Measurements from ENCODE around the gene SYT7. TPM values are rescaled to one million over a fixed set of nuclear protein-coding genes. Genes with fewer than 3 reads are reported as not detected.

Gene SYT7
- total RNA-seq, 1 experiment from 2014 or later: 2.5 TPM

DNA sequence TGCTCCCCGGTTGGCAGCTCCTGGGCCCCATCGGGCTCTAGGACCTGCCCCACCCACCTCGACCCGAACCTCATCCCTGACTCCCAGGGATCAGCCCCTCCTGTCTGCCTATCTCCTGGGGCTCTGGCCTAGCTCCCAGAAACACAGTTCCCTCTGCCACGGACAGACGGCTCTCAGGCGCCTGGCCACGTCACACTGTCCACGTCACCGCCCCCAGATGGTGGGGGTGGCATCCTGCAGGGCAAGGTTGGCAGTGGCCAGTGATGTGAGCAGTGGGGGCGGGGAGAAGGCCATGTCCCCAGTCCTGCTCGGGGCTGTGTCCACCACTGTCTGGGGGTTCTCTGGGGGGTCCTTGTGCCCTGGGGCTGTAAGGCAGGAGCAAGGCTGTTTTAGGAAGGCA, 29.2 kb downstream of the SYT7 start:
- peaks cover 11% of the 10 kb centered on the region for H3K4me1 ChIP-seq (ENCODE audit: control insufficient read depth, insufficient read depth, low read length)
- DNase-seq (ENCODE audit: low read depth, low spot score): no peak
- no peak overlapping the region for H3K27ac ChIP-seq (ENCODE audit: low read length)
- BruUV-seq (replicated peaks): no TSS peak
- H3K4me3 ChIP-seq (ENCODE audit: low read depth in 2 of 2, low read length in 2 of 2): no peak overlapping the region
- in situ Hi-C loops (cut with HindIII; ENCODE audit: low pct_unique_long_range_greater_than_20kb, low sequenced_read_pairs) (no loop called here), intact Hi-C loops (cut with micrococcal nuclease; ENCODE audit: unreplicated experiment) (no loop called here)
- H3K9me3 ChIP-seq (ENCODE audit: control insufficient read depth, insufficient read depth, low read depth, low read length): no peaks in the 10 kb centered on the region
- ChIA-PET CTCF (no interaction called here), POLR2A (no interaction called here)
- TF ChIP-seq POLR2AphosphoS5 (IDR thresholded peaks at IDR 0.05; ENCODE audit: low read depth, low read length): no peak
- no peak for TF ChIP-seq SIN3A (IDR thresholded peaks at IDR 0.05; ENCODE audit: borderline replicate concordance, insufficient read depth, low read depth, low read length)
- TF ChIP-seq, protein P1, sequence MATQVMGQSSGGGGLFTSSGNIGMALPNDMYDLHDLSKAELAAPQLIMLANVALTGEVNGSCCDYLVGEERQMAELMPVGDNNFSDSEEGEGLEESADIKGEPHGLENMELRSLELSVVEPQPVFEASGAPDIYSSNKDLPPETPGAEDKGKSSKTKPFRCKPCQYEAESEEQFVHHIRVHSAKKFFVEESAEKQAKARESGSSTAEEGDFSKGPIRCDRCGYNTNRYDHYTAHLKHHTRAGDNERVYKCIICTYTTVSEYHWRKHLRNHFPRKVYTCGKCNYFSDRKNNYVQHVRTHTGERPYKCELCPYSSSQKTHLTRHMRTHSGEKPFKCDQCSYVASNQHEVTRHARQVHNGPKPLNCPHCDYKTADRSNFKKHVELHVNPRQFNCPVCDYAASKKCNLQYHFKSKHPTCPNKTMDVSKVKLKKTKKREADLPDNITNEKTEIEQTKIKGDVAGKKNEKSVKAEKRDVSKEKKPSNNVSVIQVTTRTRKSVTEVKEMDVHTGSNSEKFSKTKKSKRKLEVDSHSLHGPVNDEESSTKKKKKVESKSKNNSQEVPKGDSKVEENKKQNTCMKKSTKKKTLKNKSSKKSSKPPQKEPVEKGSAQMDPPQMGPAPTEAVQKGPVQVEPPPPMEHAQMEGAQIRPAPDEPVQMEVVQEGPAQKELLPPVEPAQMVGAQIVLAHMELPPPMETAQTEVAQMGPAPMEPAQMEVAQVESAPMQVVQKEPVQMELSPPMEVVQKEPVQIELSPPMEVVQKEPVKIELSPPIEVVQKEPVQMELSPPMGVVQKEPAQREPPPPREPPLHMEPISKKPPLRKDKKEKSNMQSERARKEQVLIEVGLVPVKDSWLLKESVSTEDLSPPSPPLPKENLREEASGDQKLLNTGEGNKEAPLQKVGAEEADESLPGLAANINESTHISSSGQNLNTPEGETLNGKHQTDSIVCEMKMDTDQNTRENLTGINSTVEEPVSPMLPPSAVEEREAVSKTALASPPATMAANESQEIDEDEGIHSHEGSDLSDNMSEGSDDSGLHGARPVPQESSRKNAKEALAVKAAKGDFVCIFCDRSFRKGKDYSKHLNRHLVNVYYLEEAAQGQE (IDR thresholded peaks at IDR 0.05; ENCODE audit: insufficient read depth in 1 of 2, low read depth in 2 of 2, low read length in 1 of 2): no peak
- no peak for TF ChIP-seq TCF7L2 (IDR thresholded peaks at IDR 0.05; ENCODE audit: low read depth, low read length)
- TF ChIP-seq, protein P2, sequence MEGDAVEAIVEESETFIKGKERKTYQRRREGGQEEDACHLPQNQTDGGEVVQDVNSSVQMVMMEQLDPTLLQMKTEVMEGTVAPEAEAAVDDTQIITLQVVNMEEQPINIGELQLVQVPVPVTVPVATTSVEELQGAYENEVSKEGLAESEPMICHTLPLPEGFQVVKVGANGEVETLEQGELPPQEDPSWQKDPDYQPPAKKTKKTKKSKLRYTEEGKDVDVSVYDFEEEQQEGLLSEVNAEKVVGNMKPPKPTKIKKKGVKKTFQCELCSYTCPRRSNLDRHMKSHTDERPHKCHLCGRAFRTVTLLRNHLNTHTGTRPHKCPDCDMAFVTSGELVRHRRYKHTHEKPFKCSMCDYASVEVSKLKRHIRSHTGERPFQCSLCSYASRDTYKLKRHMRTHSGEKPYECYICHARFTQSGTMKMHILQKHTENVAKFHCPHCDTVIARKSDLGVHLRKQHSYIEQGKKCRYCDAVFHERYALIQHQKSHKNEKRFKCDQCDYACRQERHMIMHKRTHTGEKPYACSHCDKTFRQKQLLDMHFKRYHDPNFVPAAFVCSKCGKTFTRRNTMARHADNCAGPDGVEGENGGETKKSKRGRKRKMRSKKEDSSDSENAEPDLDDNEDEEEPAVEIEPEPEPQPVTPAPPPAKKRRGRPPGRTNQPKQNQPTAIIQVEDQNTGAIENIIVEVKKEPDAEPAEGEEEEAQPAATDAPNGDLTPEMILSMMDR (IDR thresholded peaks at IDR 0.05): no peak
- H3K36me3 ChIP-seq (ENCODE audit: control insufficient read depth, insufficient read depth, low read length): no peaks in the 10 kb centered on the region
- peaks cover 2% of the 10 kb centered on the region; the same call in 1 of the 2 replicates for H3K27me3 ChIP-seq (ENCODE audit: control insufficient read depth, insufficient read depth, low read length)
- ATAC-seq: peak; percentile 57

DNA sequence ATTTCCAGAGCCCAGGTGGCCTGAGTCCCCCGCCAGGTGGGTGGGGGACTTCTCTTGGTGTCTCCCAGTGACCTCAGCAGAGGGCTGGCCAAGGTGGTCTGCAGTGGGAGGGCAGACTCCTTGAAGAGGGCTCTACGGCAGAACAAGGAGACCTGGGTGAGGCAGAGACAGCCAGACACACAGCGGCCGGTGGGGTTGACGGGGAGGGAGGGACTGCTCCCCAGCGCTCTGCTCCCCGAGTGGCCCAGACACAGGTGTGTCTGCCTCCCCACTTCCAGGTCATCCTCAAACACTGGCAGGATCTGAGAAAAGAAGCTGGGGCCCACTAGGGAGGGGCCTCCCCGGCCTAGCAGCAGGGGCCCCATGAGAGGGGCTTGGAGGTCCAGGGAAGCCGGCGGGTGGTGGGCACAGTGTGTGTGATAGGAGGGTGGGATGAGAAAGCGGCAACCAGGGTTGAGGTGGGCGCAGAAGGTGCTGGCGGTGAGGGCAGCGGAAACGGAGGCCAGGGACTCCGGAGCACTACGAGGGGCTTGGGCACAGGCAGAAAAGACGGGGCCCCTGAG, 30.1 kb downstream of the SYT7 start:
- H3K27me3 ChIP-seq (ENCODE audit: control insufficient read depth, insufficient read depth, low read length): no peaks in the 10 kb centered on the region; the same call in 1 of the 2 replicates
- in situ Hi-C loops (cut with HindIII; ENCODE audit: low pct_unique_long_range_greater_than_20kb, low sequenced_read_pairs): no loop called here
- H3K9me3 ChIP-seq (ENCODE audit: control insufficient read depth, insufficient read depth, low read depth, low read length): no peaks in the 10 kb centered on the region
- H3K4me3 ChIP-seq (ENCODE audit: low read depth in 2 of 2, low read length in 2 of 2): no peak overlapping the region
- ChIA-PET POLR2A (no interaction called here), CTCF (no interaction called here)
- no peak overlapping the region for H3K27ac ChIP-seq (ENCODE audit: low read length)
- no peak for ATAC-seq
- H3K36me3 ChIP-seq (ENCODE audit: control insufficient read depth, insufficient read depth, low read length): no peaks in the 10 kb centered on the region
- DNase-seq (ENCODE audit: low read depth, low spot score): no peak
- H3K4me1 ChIP-seq (ENCODE audit: control insufficient read depth, insufficient read depth, low read length): peaks cover 11% of the 10 kb centered on the region
- no TSS peak for BruUV-seq (replicated peaks)
- no peak for TF ChIP-seq TCF7L2 (IDR thresholded peaks at IDR 0.05; ENCODE audit: low read depth, low read length)
- no peak for TF ChIP-seq POLR2AphosphoS5 (IDR thresholded peaks at IDR 0.05; ENCODE audit: low read depth, low read length)
- TF ChIP-seq SIN3A (IDR thresholded peaks at IDR 0.05; ENCODE audit: borderline replicate concordance, insufficient read depth, low read depth, low read length): no peak
- TF ChIP-seq, protein P2 (IDR thresholded peaks at IDR 0.05): no peak
- TF ChIP-seq, protein P1 (IDR thresholded peaks at IDR 0.05; ENCODE audit: insufficient read depth in 1 of 2, low read depth in 2 of 2, low read length in 1 of 2): no peak
- intact Hi-C loops (cut with micrococcal nuclease; ENCODE audit: unreplicated experiment): no loop called here
